Lung (tissue), 12 donors: Measurements from ENCODE around the gene ASIC2. TPM values are rescaled to one million over a fixed set of nuclear protein-coding genes. Genes with fewer than 3 reads are reported as not detected.

Experiments
- ATAC-seq: fragments of 200-7000 bp; cut with Tn5 transposase; one replicate; pipeline ENCODE4 v1.9.1; 2020; ENCODE audit warnings: moderate number of reproducible peaks; ENCODE audit not compliant: insufficient read depth, low FRiP score
- DNase-seq, 3 donors: peaks; one replicate each; pipeline ENCODE4 v3.0.0-alpha.2; 2013 to 2017
- H3K27ac ChIP-seq, 2 donors: one replicate each; pipeline ENCODE4 v1.5.1; 2013; ENCODE audit warnings: mild to moderate bottlenecking in 2 of 2, moderate library complexity in 2 of 2, control low read depth in 1 of 2, inconsistent platforms in 1 of 2, low read depth in 1 of 2, low read length in 1 of 2
- H3K27me3 ChIP-seq, 3 donors: one replicate each; pipeline ENCODE4 v1.5.1; 2013; ENCODE audit warnings: low read length in 2 of 3; ENCODE audit not compliant: control insufficient read depth in 3 of 3, insufficient read depth in 3 of 3
- H3K36me3 ChIP-seq, 4 donors: one replicate each; pipeline ENCODE4 v1.5.1; 2013; ENCODE audit warnings: low read length in 4 of 4, mild to moderate bottlenecking in 1 of 4, moderate library complexity in 1 of 4; ENCODE audit not compliant: control insufficient read depth in 4 of 4, insufficient read depth in 4 of 4
- H3K4me1 ChIP-seq, 5 donors: one replicate each; pipeline ENCODE4 v1.5.1; 2013; ENCODE audit warnings: low read length in 5 of 5, mild to moderate bottlenecking in 2 of 5, moderate library complexity in 1 of 5; ENCODE audit not compliant: control insufficient read depth in 5 of 5, insufficient read depth in 5 of 5
- H3K4me3 ChIP-seq: one replicate; pipeline ENCODE4 v1.5.1; 2013; ENCODE audit warnings: mild to moderate bottlenecking, control low read depth, moderate library complexity
- H3K9ac ChIP-seq, 2 donors: one replicate each; pipeline ENCODE4 v1.5.1; 2013; ENCODE audit warnings: low read length in 2 of 2, control low read depth in 1 of 2; ENCODE audit not compliant: insufficient read depth in 1 of 2
- H3K9me3 ChIP-seq, 4 donors: one replicate each; pipeline ENCODE4 v1.5.1; 2013; ENCODE audit warnings: low read length in 3 of 4, mild to moderate bottlenecking in 1 of 4, moderate library complexity in 1 of 4; ENCODE audit not compliant: control insufficient read depth in 4 of 4, insufficient read depth in 3 of 4
- WGBS, 2 donors: extraction: QIAGEN DNeasy Blood & Tissue Kit; methylation state at CpG; one replicate each; pipeline ENCODE4 v1.1.7; 2013; 5-methylcytosine and 5-hydroxymethylcytosine counted together
- polyA plus RNA-seq, 2 donors: library from polyadenylated mRNA; stranded (reverse); fragments of 200-250 nt; gene quantifications; one replicate each; pipeline ENCODE4 v1.2.1, GENCODE V29; 2013
- total RNA-seq, 2 donors: library from RNA; depleted of rRNA in 1 of 2; stranded (reverse); fragments of >200 nt in 1 of 2; gene quantifications; one replicate each; pipeline ENCODE4 v1.2.1, GENCODE V29; 2014 to 2021
- TF ChIP-seq, protein P1 (sequence below): IDR thresholded peaks from 2 replicates; pipeline ENCODE4 v1.5.1; 2012; ENCODE audit warnings: mild to moderate bottlenecking; ENCODE audit errors: control extremely low read depth, extremely low read depth
- donor health status: control.
- donor health status: control.
- donor health status: Bipolar disorder and iron deficiency.
- donor health status: healthy.
- donor health status: DM: yes; HTN: yes; CAD: no.

The ASIC2 gene
- total and polyA plus RNA-seq, 4 donors: 0.03 to 0.28 (median 0.14) TPM; not detected in 1

DNA sequence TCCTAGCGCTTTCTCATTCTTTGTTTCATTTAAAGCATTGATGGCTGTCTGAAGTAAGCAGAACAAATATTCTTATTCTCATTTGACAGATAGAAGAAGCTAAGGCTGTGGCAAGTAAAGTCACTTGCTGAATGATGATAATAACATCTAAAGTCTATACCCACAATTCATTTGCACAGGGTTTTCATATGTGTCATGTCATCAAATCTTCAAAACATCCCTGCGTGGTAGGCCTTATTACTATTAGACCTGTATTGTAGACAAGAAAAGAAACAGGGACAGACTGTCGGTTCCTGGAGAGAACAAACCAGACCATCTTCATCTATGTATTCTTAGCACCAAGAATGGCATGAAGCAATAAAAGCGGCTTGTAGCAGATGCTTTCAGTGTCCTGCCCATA, 85.9 kb downstream of the ASIC2 start:
- no peaks in the 10 kb centered on the region for H3K36me3 ChIP-seq
- H3K4me3 ChIP-seq: no peak overlapping the region
- H3K9ac ChIP-seq: no peak overlapping the region
- H3K27ac ChIP-seq: no peak overlapping the region
- peaks cover 0 to 9% (median 0%) of the 10 kb centered on the region in 4 donors for H3K9me3 ChIP-seq
- H3K27me3 ChIP-seq: peaks cover 0 to 5% (median 3%) of the 10 kb centered on the region in 3 donors
- WGBS, 2 donors: 91 to 95% methylated on average over 4 of the region's 4 CpGs
- DNase-seq (no peak), ATAC-seq (no peak)
- no peaks in the 10 kb centered on the region for H3K4me1 ChIP-seq
- TF ChIP-seq, protein P1, sequence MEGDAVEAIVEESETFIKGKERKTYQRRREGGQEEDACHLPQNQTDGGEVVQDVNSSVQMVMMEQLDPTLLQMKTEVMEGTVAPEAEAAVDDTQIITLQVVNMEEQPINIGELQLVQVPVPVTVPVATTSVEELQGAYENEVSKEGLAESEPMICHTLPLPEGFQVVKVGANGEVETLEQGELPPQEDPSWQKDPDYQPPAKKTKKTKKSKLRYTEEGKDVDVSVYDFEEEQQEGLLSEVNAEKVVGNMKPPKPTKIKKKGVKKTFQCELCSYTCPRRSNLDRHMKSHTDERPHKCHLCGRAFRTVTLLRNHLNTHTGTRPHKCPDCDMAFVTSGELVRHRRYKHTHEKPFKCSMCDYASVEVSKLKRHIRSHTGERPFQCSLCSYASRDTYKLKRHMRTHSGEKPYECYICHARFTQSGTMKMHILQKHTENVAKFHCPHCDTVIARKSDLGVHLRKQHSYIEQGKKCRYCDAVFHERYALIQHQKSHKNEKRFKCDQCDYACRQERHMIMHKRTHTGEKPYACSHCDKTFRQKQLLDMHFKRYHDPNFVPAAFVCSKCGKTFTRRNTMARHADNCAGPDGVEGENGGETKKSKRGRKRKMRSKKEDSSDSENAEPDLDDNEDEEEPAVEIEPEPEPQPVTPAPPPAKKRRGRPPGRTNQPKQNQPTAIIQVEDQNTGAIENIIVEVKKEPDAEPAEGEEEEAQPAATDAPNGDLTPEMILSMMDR: no peak

DNA sequence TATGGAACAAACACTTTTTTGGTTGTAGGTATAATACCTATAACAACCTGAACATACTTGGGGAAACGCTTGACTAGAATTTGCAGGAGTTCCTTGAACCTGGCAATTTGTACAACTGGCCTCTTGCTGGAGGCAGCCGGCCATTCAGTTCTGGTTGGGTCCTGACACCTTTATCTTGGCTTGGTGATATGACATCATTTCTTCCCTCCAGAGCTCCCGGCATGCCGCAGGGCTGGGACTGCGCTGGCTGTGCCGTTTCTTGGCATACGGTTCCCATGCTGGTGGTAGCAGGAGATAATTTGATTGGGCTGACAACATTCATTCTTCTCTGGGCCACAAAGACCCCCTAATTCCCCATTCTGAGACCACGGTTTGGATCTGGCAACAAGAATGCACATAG, 87.5 kb downstream of the ASIC2 start:
- peaks cover 0 to 3% (median 0%) of the 10 kb centered on the region in 3 donors for H3K27me3 ChIP-seq
- H3K9me3 ChIP-seq: peaks cover 0 to 7% (median 0%) of the 10 kb centered on the region in 4 donors
- H3K27ac ChIP-seq: no peak overlapping the region
- H3K36me3 ChIP-seq: no peaks in the 10 kb centered on the region
- DNase-seq (no peak), ATAC-seq (no peak)
- 90% methylated on average over 8 of the region's 8 CpGs for WGBS, 2 donors
- no peaks in the 10 kb centered on the region for H3K4me1 ChIP-seq
- no peak overlapping the region for H3K9ac ChIP-seq
- TF ChIP-seq, protein P1: no peak
- H3K4me3 ChIP-seq: no peak overlapping the region

- H3K4me3 ChIP-seq: no peak overlapping the region
- peaks cover 0 to 6% (median 0%) of the 10 kb centered on the region in 4 donors for H3K9me3 ChIP-seq
- ATAC-seq (no peak), DNase-seq (no peak)
- peaks cover 0 to 3% (median 3%) of the 10 kb centered on the region in 3 donors for H3K27me3 ChIP-seq
- TF ChIP-seq, protein P1: no peak
- no peaks in the 10 kb centered on the region for H3K4me1 ChIP-seq
- no peaks in the 10 kb centered on the region for H3K36me3 ChIP-seq
- no peak overlapping the region for H3K27ac ChIP-seq
- H3K9ac ChIP-seq: no peak overlapping the region
- 85 to 88% methylated on average over 2 of the region's 2 CpGs for WGBS, 2 donors
Observed at GRCh38 chr17:33204701-33205100, 88.4 kb downstream of the ASIC2 start.

- ATAC-seq: no peak
- H3K9me3 ChIP-seq: peaks cover 0 to 6% (median 0%) of the 10 kb centered on the region in 4 donors
- no peak for DNase-seq
- H3K4me3 ChIP-seq: no peak overlapping the region
- 80% methylated on average over 3 of the region's 3 CpGs for WGBS, 2 donors
- H3K27ac ChIP-seq: no peak overlapping the region
- H3K4me1 ChIP-seq: no peaks in the 10 kb centered on the region
- H3K27me3 ChIP-seq: peaks cover 0 to 3% (median 3%) of the 10 kb centered on the region in 3 donors
- TF ChIP-seq, protein P1: no peak
- H3K9ac ChIP-seq: no peak overlapping the region
- no peaks in the 10 kb centered on the region for H3K36me3 ChIP-seq
Observed at GRCh38 chr17:33204156-33204555, 88.9 kb downstream of the ASIC2 start.
